PC-9 (cell line): Measurements from ENCODE around the gene CHRNA4. TPM values are rescaled to one million over a fixed set of nuclear protein-coding genes. Genes with fewer than 3 reads are reported as not detected.

ENCODE experiments used
- BruUV-seq: library from RNA; stranded (reverse); fragments of 400-500 nt; replicated peaks from 2 replicates; lab custom pipeline; 2021; lab: Mats Ljungman, UMichigan
- CTCF ChIA-PET: fragments of 300-600 bp; sonication (Branson Sonifier 250); formaldehyde crosslinking; loops from one replicate; lab custom pipeline; 2022; ENCODE audit warnings: antibody characterized with exemption; lab: Charles Lee
- POLR2A ChIA-PET: fragments of 300-600 bp; sonication (Branson Sonifier 250); formaldehyde crosslinking; loops from one replicate; lab custom pipeline; 2022; ENCODE audit warnings: antibody characterized with exemption; ENCODE audit not compliant: unreplicated experiment; lab: Charles Lee
- DNase-seq, 2 experiments: peaks; one replicate each; pipeline versions ENCODE4 v3.0.0 to v3.0.0-alpha.2; 2015 to 2022; ENCODE audit warnings: mixed read lengths in 1 of 2
- H2AFZ ChIP-seq: fragments of 200-600 bp; sonication (generic); 2 replicates; pipeline ENCODE4 v1.8.1; 2017; ENCODE audit warnings: antibody characterized with exemption
- H3F3A ChIP-seq: fragments of 200-600 bp; sonication (generic); 2 replicates; pipeline ENCODE4 v1.8.1; 2017; ENCODE audit warnings: antibody characterized with exemption, mild to moderate bottlenecking, low read depth; ENCODE audit not compliant: insufficient read depth
- H3K27ac ChIP-seq: fragments of 200-600 bp; sonication (generic); 2 replicates; pipeline ENCODE4 v1.6.1; 2016; ENCODE audit warnings: mixed run types
- H3K27me3 ChIP-seq: fragments of 200-600 bp; sonication (generic); 2 replicates; pipeline ENCODE4 v1.6.1; 2016; ENCODE audit warnings: low read depth, mixed run types; ENCODE audit not compliant: insufficient read depth
- H3K36me3 ChIP-seq: fragments of 200-600 bp; sonication (generic); 2 replicates; pipeline ENCODE4 v1.6.1; 2016; ENCODE audit warnings: low read depth, mixed run types
- H3K4me1 ChIP-seq: fragments of 200-600 bp; sonication (generic); replicated peaks from 2 replicates; pipeline ENCODE4 v1.6.1; 2016; ENCODE audit warnings: mixed run types; ENCODE audit not compliant: insufficient read depth
- H3K4me2 ChIP-seq: fragments of 200-600 bp; sonication (generic); 2 replicates; pipeline ENCODE4 v1.6.1; 2017; ENCODE audit warnings: mixed run types
- H3K4me3 ChIP-seq: fragments of 200-600 bp; sonication (generic); 2 replicates; pipeline ENCODE4 v1.6.1; 2016; ENCODE audit warnings: mixed run types
- H3K79me2 ChIP-seq: fragments of 200-600 bp; sonication (generic); 2 replicates; pipeline ENCODE4 v1.6.1; 2017; ENCODE audit warnings: low read depth, mixed run types
- H3K9me2 ChIP-seq: fragments of 200-600 bp; sonication (generic); 2 replicates; pipeline ENCODE4 v1.8.1; 2017; ENCODE audit warnings: mild to moderate bottlenecking; ENCODE audit not compliant: insufficient read depth
- H3K9me3 ChIP-seq: fragments of 200-600 bp; sonication (generic); 2 replicates; pipeline ENCODE4 v1.8.1; 2016; ENCODE audit warnings: low read depth; ENCODE audit not compliant: insufficient read depth
- H4K20me1 ChIP-seq: fragments of 200-600 bp; sonication (generic); 2 replicates; pipeline ENCODE4 v1.8.1; 2017; ENCODE audit not compliant: insufficient read depth
- CTCF ChIP-seq: fragments of 200-600 bp; sonication (generic); conservative IDR thresholded peaks from 2 replicates; pipeline ENCODE4 v1.6.1; 2017; ENCODE audit warnings: mixed run types, antibody characterized with exemption, mild to moderate bottlenecking, moderate library complexity
- EZH2 ChIP-seq: fragments of 200-600 bp; sonication (generic); IDR thresholded peaks from 2 replicates; pipeline ENCODE4 v1.8.0; 2017; ENCODE audit warnings: antibody characterized with exemption, low read depth
- intact Hi-C: fragments of 100-400 bp; cut with micrococcal nuclease; formaldehyde crosslinking; loops from one replicate; pipeline ENCODE4 v1.10.0; 2022; ENCODE audit not compliant: unreplicated experiment
- total RNA-seq: library from RNA; stranded (reverse); gene quantifications from 2 replicates; pipeline ENCODE4 v1.2.3, GENCODE V29; 2021

CHRNA4 gene
- total RNA-seq, 1 experiment from 2014 or later, result not detected

DNA sequence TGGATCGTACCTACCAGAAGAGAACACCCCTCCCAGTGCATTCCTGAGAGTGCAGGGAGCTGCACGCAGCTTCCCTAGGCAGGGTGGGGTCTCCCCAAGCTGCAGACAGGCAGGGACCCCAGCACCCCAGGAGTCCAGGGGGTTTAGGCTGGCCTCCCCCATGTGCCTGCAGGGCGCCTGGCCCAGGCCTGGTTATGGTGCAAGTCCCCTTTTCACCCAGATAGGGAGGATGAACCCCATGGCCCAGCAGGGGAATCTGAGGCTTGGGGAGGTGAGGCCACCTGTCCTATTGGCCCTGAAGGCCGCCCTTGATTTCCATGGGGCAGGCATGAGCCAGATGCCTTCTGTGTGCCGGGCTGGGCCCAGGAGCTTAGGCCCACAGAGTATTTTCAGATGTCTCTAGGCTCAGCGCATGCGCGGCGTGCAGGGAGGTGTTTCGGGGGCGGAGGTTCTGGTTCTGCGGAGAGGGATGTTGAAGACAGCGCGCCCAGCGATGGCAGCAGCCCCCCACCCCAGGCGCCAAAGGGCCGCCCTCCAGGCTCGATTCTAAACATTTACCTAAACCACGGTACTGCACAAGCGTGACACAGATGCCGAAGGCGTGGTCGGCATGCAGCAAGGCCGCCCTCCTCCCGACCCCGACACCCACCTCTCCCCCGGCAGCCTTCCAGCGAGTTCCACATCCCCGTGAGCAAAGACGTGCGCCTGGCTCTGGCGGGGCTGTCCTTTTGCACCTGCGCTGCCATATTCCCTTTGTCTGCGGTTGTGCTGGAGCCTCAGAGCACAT, 38.8 kb downstream of the CHRNA4 start:
- DNase-seq, result no peak
- Histone ChIP-seq H3K4me1 (no peaks in the 10 kb centered on the region), H3F3A (no peaks in the 10 kb centered on the region), H3K79me2 (no peaks in the 10 kb centered on the region), H2AFZ (no peak overlapping the region), H3K4me2 (no peak overlapping the region), H4K20me1 (no peaks in the 10 kb centered on the region), H3K36me3 (no peaks in the 10 kb centered on the region), H3K27ac (no peak overlapping the region), H3K4me3 (no peak overlapping the region), H3K27me3 (peaks cover 84% of the 10 kb centered on the region), H3K9me2 (no peaks in the 10 kb centered on the region), H3K9me3 (no peaks in the 10 kb centered on the region; the same call in 1 of the 2 replicates)
- intact Hi-C loops, result no loop called here
- ChIA-PET POLR2A (no interaction called here), CTCF (no interaction called here)
- no peak for TF ChIP-seq EZH2
- no peak for TF ChIP-seq CTCF
- no TSS peak for BruUV-seq

GRCh38 chr20:63321148-63321831, 39.9 kb downstream of the CHRNA4 start:
- Histone ChIP-seq H3K4me1 (no peaks in the 10 kb centered on the region), H3K4me3 (no peak overlapping the region), H2AFZ (no peak overlapping the region), H3K4me2 (no peak overlapping the region), H3K36me3 (no peaks in the 10 kb centered on the region), H4K20me1 (no peaks in the 10 kb centered on the region), H3K27me3 (peaks cover 92% of the 10 kb centered on the region), H3K9me2 (no peaks in the 10 kb centered on the region), H3F3A (no peaks in the 10 kb centered on the region), H3K79me2 (no peaks in the 10 kb centered on the region), H3K9me3 (no peaks in the 10 kb centered on the region), H3K27ac (no peak overlapping the region)
- ChIA-PET POLR2A (no interaction called here), CTCF (interaction anchor here (1.1 kb wide), 1 partner anchor 11 kb away, joined by 4 read pairs; no protein-coding TSS in a partner anchor)
- TF ChIP-seq EZH2 (no peak), CTCF (no peak)
- DNase-seq, result no peak
- intact Hi-C loops, result no loop called here
- BruUV-seq, result no TSS peak

- Histone ChIP-seq H3K4me1 (no peaks in the 10 kb centered on the region), H3K9me3 (no peaks in the 10 kb centered on the region), H2AFZ (no peak overlapping the region), H4K20me1 (no peaks in the 10 kb centered on the region), H3K27ac (no peak overlapping the region), H3K4me2 (no peak overlapping the region), H3K79me2 (no peaks in the 10 kb centered on the region), H3K36me3 (no peaks in the 10 kb centered on the region), H3F3A (no peaks in the 10 kb centered on the region), H3K9me2 (no peaks in the 10 kb centered on the region), H3K4me3 (no peak overlapping the region), H3K27me3 (peaks cover 94% of the 10 kb centered on the region)
- TF ChIP-seq EZH2 (no peak), CTCF (no peak)
- no peak for DNase-seq
- intact Hi-C loops, result no loop called here
- no TSS peak for BruUV-seq
- CTCF ChIA-PET, result interaction anchor here (1.1 kb wide), 1 partner anchor 11 kb away, joined by 4 read pairs; no protein-coding TSS in a partner anchor
- POLR2A ChIA-PET, result no interaction called here
These were observed 40.5 kb downstream of the CHRNA4 start for GRCh38 chr20:63320616-63321147.
